Memory B cell (primary cell): ENCODE measurements around the gene TRANK1.
"Not testable (repeated sequence)": the region's sequence is repeated elsewhere in the genome, so short reads cannot be mapped to it uniquely, and the experiment has no call there.

Experiments
- ATAC-seq: fragments of 150-1000 bp; cut with Tn5 transposase; 2 replicates; pipeline ENCODE4 v1.10.0; 2021; ENCODE audit warnings: low read depth, mild to moderate bottlenecking, moderate library complexity
- DNase-seq, 2 donors: peaks; one replicate each; pipeline ENCODE4 v3.0.0; 2022; ENCODE audit warnings: low spot score in 2 of 2
- H3K27ac Mint-ChIP-seq: one replicate; pipeline ENCODE4 v1.8.0; 2022; ENCODE audit warnings: mild to moderate bottlenecking, moderate library complexity, mixed read lengths
- H3K27me3 Mint-ChIP-seq: one replicate; pipeline ENCODE4 v1.8.0; 2022; ENCODE audit warnings: mixed read lengths
- H3K36me3 Mint-ChIP-seq: one replicate; pipeline ENCODE4 v1.8.0; 2022; ENCODE audit warnings: mild to moderate bottlenecking, mixed read lengths
- H3K4me1 Mint-ChIP-seq: one replicate; pipeline ENCODE4 v1.8.0; 2022; ENCODE audit warnings: mixed read lengths
- H3K4me3 Mint-ChIP-seq: one replicate; pipeline ENCODE4 v1.8.0; 2022; ENCODE audit warnings: mild to moderate bottlenecking, moderate library complexity, mixed read lengths
- H3K9me3 Mint-ChIP-seq: one replicate; pipeline ENCODE4 v1.8.0; 2022; ENCODE audit warnings: mixed read lengths

Gene TRANK1

GRCh38 chr3:36900474-36901443 lies 44.1 kb downstream of the TRANK1 start:
- DNase-seq = no peak
- ATAC-seq = peak; percentile 79
- Mint-ChIP-seq H3K36me3 (peaks cover 36% of the 10 kb centered on the region), H3K27me3 (no peaks in the 10 kb centered on the region), H3K27ac (peak overlapping the region; percentile 96), H3K9me3 (no peaks in the 10 kb centered on the region), H3K4me3 (peak overlapping the region; percentile 68), H3K4me1 (peaks cover 46% of the 10 kb centered on the region)

GRCh38 chr3:36895496-36896409 lies 49.1 kb downstream of the TRANK1 start:
- Mint-ChIP-seq H3K27me3 (no peaks in the 10 kb centered on the region), H3K4me1 (peaks cover 52% of the 10 kb centered on the region), H3K36me3 (peaks cover 31% of the 10 kb centered on the region), H3K9me3 (no peaks in the 10 kb centered on the region), H3K27ac (peak overlapping the region; percentile 94), H3K4me3 (peak overlapping the region; percentile 47)
- DNase-seq (no peak), ATAC-seq (no peak)

GRCh38 chr3:36894914-36895313 lies 49.9 kb downstream of the TRANK1 start:
- H3K36me3 Mint-ChIP-seq = peaks cover 34% of the 10 kb centered on the region
- no peaks in the 10 kb centered on the region for H3K9me3 Mint-ChIP-seq
- H3K27me3 Mint-ChIP-seq = no peaks in the 10 kb centered on the region
- H3K4me3 Mint-ChIP-seq = peak overlapping the region; percentile 47
- peaks cover 57% of the 10 kb centered on the region for H3K4me1 Mint-ChIP-seq
- peak overlapping the region; percentile 94 for H3K27ac Mint-ChIP-seq
- ATAC-seq (peak; percentile 72), DNase-seq (no peak)

- DNase-seq (no peak), ATAC-seq (no peak)
- peaks cover 42% of the 10 kb centered on the region for H3K36me3 Mint-ChIP-seq
- H3K27ac Mint-ChIP-seq = peak overlapping the region; percentile 94
- no peaks in the 10 kb centered on the region for H3K9me3 Mint-ChIP-seq
- no peaks in the 10 kb centered on the region for H3K27me3 Mint-ChIP-seq
- H3K4me3 Mint-ChIP-seq = peak overlapping the region; percentile 17
- peaks cover 57% of the 10 kb centered on the region for H3K4me1 Mint-ChIP-seq
These were observed 51.0 kb downstream of the TRANK1 start for GRCh38 chr3:36893826-36894225.

- H3K9me3 Mint-ChIP-seq = no peaks in the 10 kb centered on the region
- H3K4me1 Mint-ChIP-seq = peaks cover 55% of the 10 kb centered on the region
- DNase-seq (peak in 1 of 2 donors; percentile 54), ATAC-seq (peak; percentile 71)
- peaks cover 40% of the 10 kb centered on the region for H3K36me3 Mint-ChIP-seq
- peak overlapping the region; percentile 41 for H3K4me3 Mint-ChIP-seq
- H3K27ac Mint-ChIP-seq = peak overlapping the region; percentile 94
- H3K27me3 Mint-ChIP-seq = no peaks in the 10 kb centered on the region
These were observed 51.7 kb downstream of the TRANK1 start for GRCh38 chr3:36893137-36893557.

GRCh38 chr3:36892457-36893136 lies 52.3 kb downstream of the TRANK1 start:
- Mint-ChIP-seq H3K27me3 (no peaks in the 10 kb centered on the region), H3K4me1 (peaks cover 55% of the 10 kb centered on the region), H3K9me3 (no peaks in the 10 kb centered on the region), H3K36me3 (peaks cover 40% of the 10 kb centered on the region), H3K4me3 (peak overlapping the region; percentile 80), H3K27ac (peak overlapping the region; percentile 94)
- ATAC-seq (no peak), DNase-seq (no peak)

- H3K9me3 Mint-ChIP-seq = no peaks in the 10 kb centered on the region
- ATAC-seq = peak; percentile 64
- H3K27me3 Mint-ChIP-seq = no peaks in the 10 kb centered on the region
- H3K36me3 Mint-ChIP-seq = peaks cover 36% of the 10 kb centered on the region
- peak overlapping the region; percentile 80 for H3K4me3 Mint-ChIP-seq
- peak overlapping the region; percentile 94 for H3K27ac Mint-ChIP-seq
- peak in 1 of 2 donors; percentile 62 for DNase-seq
- H3K4me1 Mint-ChIP-seq = peaks cover 48% of the 10 kb centered on the region
These were observed 53.1 kb downstream of the TRANK1 start for GRCh38 chr3:36891701-36892160.

GRCh38 chr3:36891097-36891496 lies 53.8 kb downstream of the TRANK1 start:
- H3K9me3 Mint-ChIP-seq, DNase-seq, H3K27me3 Mint-ChIP-seq, ATAC-seq: not testable (repeated sequence)
- H3K4me1 Mint-ChIP-seq = peaks cover 48% of the 10 kb centered on the region
- peak overlapping the region; percentile 52 for H3K4me3 Mint-ChIP-seq
- peak overlapping the region; percentile 94 for H3K27ac Mint-ChIP-seq
- H3K36me3 Mint-ChIP-seq = peaks cover 40% of the 10 kb centered on the region

- Mint-ChIP-seq H3K27me3 (no peaks in the 10 kb centered on the region), H3K36me3 (peaks cover 38% of the 10 kb centered on the region), H3K4me3 (peak overlapping the region; percentile 46), H3K27ac (peak overlapping the region; percentile 94), H3K4me1 (peaks cover 44% of the 10 kb centered on the region), H3K9me3 (no peaks in the 10 kb centered on the region)
- ATAC-seq (no peak), DNase-seq (no peak)
These were observed 54.6 kb downstream of the TRANK1 start for GRCh38 chr3:36890261-36890660.

- H3K27me3 Mint-ChIP-seq = no peaks in the 10 kb centered on the region
- peak overlapping the region; percentile 51 for H3K27ac Mint-ChIP-seq
- H3K36me3 Mint-ChIP-seq = peaks cover 41% of the 10 kb centered on the region
- H3K4me1 Mint-ChIP-seq = peaks cover 23% of the 10 kb centered on the region
- DNase-seq = no peak
- ATAC-seq = no peak
- no peak overlapping the region for H3K4me3 Mint-ChIP-seq
- H3K9me3 Mint-ChIP-seq = peaks cover 2% of the 10 kb centered on the region
These were observed 63.1 kb downstream of the TRANK1 start for GRCh38 chr3:36881735-36882134.

GRCh38 chr3:36879842-36880241 lies 65.0 kb downstream of the TRANK1 start:
- H3K36me3 Mint-ChIP-seq = peaks cover 35% of the 10 kb centered on the region
- not testable (repeated sequence) for H3K27ac Mint-ChIP-seq, ATAC-seq, H3K4me3 Mint-ChIP-seq, H3K27me3 Mint-ChIP-seq, H3K9me3 Mint-ChIP-seq, DNase-seq
- peaks cover 34% of the 10 kb centered on the region for H3K4me1 Mint-ChIP-seq

- no peak for ATAC-seq
- DNase-seq = no peak
- no peaks in the 10 kb centered on the region for H3K27me3 Mint-ChIP-seq
- no peak overlapping the region for H3K4me3 Mint-ChIP-seq
- no peak overlapping the region for H3K27ac Mint-ChIP-seq
- peaks cover 2% of the 10 kb centered on the region for H3K9me3 Mint-ChIP-seq
- peaks cover 36% of the 10 kb centered on the region for H3K4me1 Mint-ChIP-seq
- H3K36me3 Mint-ChIP-seq = peaks cover 30% of the 10 kb centered on the region
These were observed 66.7 kb downstream of the TRANK1 start for GRCh38 chr3:36877930-36878685.
